ENCODE measurements around the gene TEF.

- TF ChIP-seq POLR2AphosphoS5 (IDR thresholded peaks at IDR 0.05), result peak; percentile 96 to 97
- no peak for TF ChIP-seq CTCF (IDR thresholded peaks at IDR 0.05)
- TF ChIP-seq POLR2A (IDR thresholded peaks at IDR 0.05; ENCODE audit: low read depth), result peak; percentile 92
- peak; percentile 86 for TF ChIP-seq EP300 (IDR thresholded peaks at IDR 0.05)
These were observed 66.6 kb downstream of the TEF start for GRCh38 chr22:41448189-41448808.

All from esophagus muscularis mucosa (tissue), 4 donors.